HS-27A (cell line): Measurements from ENCODE around the gene FEM1B.

Experiments
- DNase-seq: peaks from one replicate; pipeline ENCODE4 v3.0.0-alpha.2; 2012; ENCODE audit warnings: low read depth, missing footprints

FEM1B gene

GRCh38 chr15:68309024-68309423 is 31.5 kb downstream of the FEM1B start:
- no peak for DNase-seq

DNA sequence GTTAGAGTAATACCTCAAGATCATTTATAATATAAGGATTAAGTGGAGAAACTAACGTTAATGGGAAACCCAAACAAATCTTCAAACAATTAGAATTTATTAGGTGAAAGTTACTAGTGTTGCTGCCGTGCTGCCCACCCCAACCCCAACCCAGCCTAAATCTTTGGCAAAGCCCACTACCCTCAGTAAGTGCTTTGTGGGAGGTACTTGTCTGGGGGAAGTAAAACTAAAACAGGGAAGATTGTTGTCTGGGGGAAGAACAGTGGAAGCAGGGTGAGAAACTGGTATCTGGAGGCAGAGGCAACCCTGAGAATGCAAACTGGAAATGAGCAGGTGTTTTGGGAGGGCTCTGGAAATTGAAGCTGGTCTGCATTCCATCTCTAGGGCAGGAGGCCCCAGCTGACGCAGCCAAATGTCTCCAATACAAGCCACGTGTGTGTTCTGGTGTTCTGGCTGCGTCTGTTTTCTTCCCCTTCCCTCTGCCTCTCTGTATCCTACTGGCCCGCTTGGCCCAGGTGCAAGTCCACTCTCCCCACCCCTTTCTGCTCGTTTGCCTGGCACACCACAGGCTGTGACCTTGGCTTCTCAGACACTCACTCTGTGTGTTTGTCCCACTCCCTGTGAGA is 32.7 kb downstream of the FEM1B start:
- DNase-seq, result no peak

GRCh38 chr15:68310804-68311463 is 33.4 kb downstream of the FEM1B start:
- no peak for DNase-seq

DNA sequence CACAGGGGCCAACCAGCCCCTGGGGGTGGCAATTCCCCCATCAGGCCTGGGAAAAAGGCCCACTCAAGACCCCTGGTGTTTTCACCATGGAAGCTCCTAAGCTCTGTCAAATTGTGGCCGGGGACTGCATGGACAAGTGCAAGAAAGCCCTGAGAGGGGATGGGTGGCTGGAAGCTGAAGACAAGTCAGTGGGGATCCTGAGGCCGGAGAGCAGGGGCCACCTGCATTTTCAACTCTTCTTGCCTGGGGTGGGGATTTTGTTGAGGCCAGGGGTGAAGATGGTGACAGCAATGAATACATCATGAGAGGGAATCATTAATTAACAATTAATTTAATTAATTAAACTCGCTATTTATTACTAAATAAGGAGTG is 33.9 kb downstream of the FEM1B start:
- DNase-seq, result no peak

DNA sequence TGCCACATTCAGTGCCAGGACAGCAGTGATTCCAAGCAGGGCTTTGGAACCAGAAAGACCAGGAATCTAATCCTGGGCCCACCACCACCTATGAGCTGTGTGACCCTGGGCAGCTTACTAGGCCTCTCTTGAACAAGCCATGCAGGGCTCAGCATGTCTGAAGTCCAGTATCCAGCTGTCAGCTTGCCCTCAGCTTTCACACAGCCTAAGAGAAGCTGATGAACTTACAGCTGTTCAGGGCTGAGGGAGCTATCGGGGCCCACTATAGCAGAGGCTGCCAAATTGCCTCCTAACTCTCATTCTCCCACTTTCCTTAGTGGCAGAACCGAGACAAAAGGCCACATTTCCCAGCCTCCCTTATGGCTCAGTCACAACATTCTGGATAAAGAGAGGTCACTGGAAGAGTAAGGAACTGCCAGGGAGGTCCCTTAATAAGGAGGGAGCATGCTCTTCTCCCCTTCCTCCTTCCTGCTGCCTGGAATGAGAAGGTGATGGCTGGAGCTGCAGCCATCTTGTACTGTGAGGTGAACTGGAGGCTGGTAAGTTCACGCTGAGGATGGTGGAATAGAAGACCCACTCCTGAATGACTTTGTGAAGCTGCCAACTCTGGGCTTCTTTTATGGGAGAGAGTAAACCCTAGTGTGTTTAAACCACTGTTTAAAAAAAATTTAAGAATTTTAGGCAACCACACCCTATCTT is 34.5 kb downstream of the FEM1B start:
- no peak for DNase-seq

GRCh38 chr15:68312701-68313204 is 35.2 kb downstream of the FEM1B start:
- DNase-seq, result no peak

- DNase-seq, result no peak
Measured at GRCh38 chr15:68313501-68314410, 36.2 kb downstream of the FEM1B start.

GRCh38 chr15:68314563-68314962 is 37.0 kb downstream of the FEM1B start:
- no peak for DNase-seq

DNA sequence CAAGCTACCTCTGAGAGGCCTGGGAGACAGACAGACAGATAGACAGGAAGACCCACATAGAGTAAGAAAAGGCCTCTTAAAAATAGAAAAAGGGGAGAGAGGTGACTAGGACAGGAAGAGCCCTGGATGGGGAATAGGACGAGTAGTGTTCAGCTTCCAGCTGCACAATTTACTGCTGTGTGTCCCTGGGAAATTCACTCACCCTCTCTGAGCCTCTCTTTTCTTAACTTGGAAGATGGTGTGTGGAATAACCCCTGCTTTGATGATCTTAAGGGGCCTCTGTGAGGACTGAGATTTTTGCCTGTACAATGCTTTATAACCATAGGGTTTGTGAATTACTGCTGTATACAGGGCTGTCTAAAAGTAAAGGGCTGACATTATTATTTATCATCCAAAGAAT is 37.5 kb downstream of the FEM1B start:
- no peak for DNase-seq

GRCh38 chr15:68315495-68316031 is 38.0 kb downstream of the FEM1B start:
- DNase-seq, result no peak

- no peak for DNase-seq
Measured at GRCh38 chr15:68316061-68316804, 38.7 kb downstream of the FEM1B start.

GRCh38 chr15:68317281-68318007 is 39.9 kb downstream of the FEM1B start:
- DNase-seq, result no peak

- no peak for DNase-seq
Measured at GRCh38 chr15:68318008-68318835, 40.7 kb downstream of the FEM1B start.

DNA sequence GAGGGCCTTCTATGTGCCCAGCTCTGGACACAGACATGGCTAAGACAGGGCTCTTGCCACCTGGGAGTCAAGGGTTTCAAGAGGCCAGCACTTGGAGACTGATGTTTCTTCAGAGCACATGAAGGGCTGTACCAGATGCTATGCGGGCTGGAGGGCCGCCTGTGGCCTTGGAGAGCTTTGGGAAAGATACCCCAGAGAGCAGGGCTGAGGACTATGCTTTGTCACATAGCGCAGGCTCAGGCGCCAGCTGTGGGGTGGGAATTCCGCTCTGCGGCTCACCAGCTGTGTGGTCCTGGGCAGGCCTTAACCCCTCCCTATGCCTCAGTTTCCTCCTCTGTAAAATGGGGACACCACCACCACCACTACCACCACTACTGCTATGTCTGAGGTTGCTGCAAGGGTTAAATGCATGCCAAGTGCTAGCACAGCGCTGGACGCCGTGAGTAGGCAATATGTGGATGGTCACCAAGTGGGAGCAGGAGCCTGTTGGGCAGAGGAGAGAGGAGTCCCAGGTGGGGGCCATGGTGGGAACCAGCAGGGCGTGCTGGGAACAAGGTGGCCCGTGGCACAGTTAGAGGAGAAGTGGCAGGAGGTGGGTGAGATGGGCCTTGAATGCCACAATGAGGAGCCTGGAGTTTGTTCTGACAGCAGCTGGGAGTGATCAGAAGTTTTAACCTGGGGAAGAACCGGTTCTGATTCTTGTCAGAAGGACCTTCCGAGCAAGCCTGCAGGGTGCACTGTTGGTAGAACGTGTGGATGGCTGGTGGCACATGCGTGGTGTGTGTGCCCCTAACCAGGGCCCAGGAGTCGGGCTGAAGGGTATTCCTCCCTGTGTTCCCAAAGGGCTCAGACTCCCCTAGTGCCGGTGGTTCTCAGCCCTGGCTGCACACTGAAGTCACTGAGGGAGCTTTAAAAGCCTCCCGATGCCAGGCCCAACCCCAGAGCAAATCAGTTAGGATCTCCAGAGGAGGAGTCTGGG is 41.7 kb downstream of the FEM1B start:
- DNase-seq, result no peak

- DNase-seq, result no peak
Measured at GRCh38 chr15:68319997-68320396, 42.5 kb downstream of the FEM1B start.

DNA sequence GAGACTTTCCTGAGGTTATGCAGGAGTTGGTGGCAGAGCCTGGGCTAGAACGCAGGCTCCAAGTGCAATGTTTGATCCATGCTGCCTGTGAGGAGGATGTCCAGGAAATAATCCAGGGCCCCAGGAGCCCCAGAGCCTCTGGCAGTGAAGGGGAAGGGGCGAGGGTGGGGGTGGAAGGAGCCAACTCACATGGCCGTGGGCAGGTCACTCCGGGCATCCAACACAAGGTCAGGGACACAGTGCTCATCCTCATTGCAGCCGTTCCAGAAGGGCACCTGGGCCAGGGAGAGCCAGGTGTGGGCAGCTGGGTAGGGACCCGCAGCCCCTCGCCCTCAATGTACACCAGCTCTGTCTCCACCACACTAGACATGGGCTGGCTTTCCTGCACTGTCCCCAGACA is 43.7 kb downstream of the FEM1B start:
- no peak for DNase-seq

DNA sequence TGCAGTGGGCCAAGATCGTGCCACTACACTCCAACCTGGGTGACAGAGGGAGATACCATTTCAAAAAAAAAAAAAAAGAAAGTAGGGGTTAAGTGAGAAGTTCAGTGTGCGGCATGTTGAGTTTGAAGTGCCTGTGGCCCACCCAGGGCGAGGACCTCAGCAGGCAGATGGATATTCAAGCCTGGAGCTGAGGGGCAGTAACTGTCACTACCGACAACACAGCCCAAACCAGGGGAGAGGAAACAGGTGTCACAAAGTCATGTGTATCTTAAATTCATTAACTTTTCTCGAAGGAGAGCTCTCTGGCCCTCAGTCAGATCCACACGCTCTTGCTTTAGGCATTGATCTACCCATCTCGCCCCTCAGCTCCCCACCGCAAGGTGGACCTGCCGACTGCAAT is 45.3 kb downstream of the FEM1B start:
- no peak for DNase-seq

DNA sequence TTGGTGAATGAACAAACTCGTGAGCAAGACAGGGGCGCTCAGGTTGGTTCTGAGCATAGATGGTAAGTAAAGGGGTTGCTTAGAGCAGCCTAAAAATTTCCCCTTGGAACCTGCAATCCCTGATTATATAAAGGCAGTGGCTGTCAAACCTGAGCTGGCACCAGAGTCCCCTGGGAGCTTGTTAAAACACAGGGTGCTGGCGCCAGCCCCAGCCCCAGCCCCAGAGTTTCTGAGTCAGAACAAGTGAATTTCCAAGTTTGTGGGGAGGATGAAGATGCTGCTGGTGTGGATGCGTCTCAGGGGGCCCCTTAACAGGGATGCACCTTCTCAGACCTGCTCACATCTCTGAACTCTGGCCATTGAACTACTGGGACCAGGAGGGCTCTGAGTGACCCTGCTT is 48.2 kb downstream of the FEM1B start:
- no peak for DNase-seq
